Lung (tissue), 12 donors: ENCODE measurements around the gene CFAP100. TPM values are rescaled to one million over a fixed set of nuclear protein-coding genes. Genes with fewer than 3 reads are reported as not detected.

Experiments used
- ATAC-seq: fragments of 200-7000 bp; cut with Tn5 transposase; one replicate; pipeline ENCODE4 v1.9.1; 2020; ENCODE audit warnings: moderate number of reproducible peaks; ENCODE audit not compliant: insufficient read depth, low FRiP score
- DNase-seq, 3 donors: peaks; one replicate each; pipeline ENCODE4 v3.0.0-alpha.2; 2013 to 2017
- H3K27ac ChIP-seq, 2 donors: one replicate each; pipeline ENCODE4 v1.5.1; 2013; ENCODE audit warnings: mild to moderate bottlenecking in 2 of 2, moderate library complexity in 2 of 2, control low read depth in 1 of 2, inconsistent platforms in 1 of 2, low read depth in 1 of 2, low read length in 1 of 2
- H3K27me3 ChIP-seq, 3 donors: one replicate each; pipeline ENCODE4 v1.5.1; 2013; ENCODE audit warnings: low read length in 2 of 3; ENCODE audit not compliant: control insufficient read depth in 3 of 3, insufficient read depth in 3 of 3
- H3K36me3 ChIP-seq, 4 donors: one replicate each; pipeline ENCODE4 v1.5.1; 2013; ENCODE audit warnings: low read length in 4 of 4, mild to moderate bottlenecking in 1 of 4, moderate library complexity in 1 of 4; ENCODE audit not compliant: control insufficient read depth in 4 of 4, insufficient read depth in 4 of 4
- H3K4me1 ChIP-seq, 5 donors: one replicate each; pipeline ENCODE4 v1.5.1; 2013; ENCODE audit warnings: low read length in 5 of 5, mild to moderate bottlenecking in 2 of 5, moderate library complexity in 1 of 5; ENCODE audit not compliant: control insufficient read depth in 5 of 5, insufficient read depth in 5 of 5
- H3K4me3 ChIP-seq: one replicate; pipeline ENCODE4 v1.5.1; 2013; ENCODE audit warnings: mild to moderate bottlenecking, control low read depth, moderate library complexity
- H3K9ac ChIP-seq, 2 donors: one replicate each; pipeline ENCODE4 v1.5.1; 2013; ENCODE audit warnings: low read length in 2 of 2, control low read depth in 1 of 2; ENCODE audit not compliant: insufficient read depth in 1 of 2
- H3K9me3 ChIP-seq, 4 donors: one replicate each; pipeline ENCODE4 v1.5.1; 2013; ENCODE audit warnings: low read length in 3 of 4, mild to moderate bottlenecking in 1 of 4, moderate library complexity in 1 of 4; ENCODE audit not compliant: control insufficient read depth in 4 of 4, insufficient read depth in 3 of 4
- WGBS, 2 donors: extraction: QIAGEN DNeasy Blood & Tissue Kit; methylation state at CpG; one replicate each; pipeline ENCODE4 v1.1.7; 2013; 5-methylcytosine and 5-hydroxymethylcytosine counted together
- polyA plus RNA-seq, 2 donors: library from polyadenylated mRNA; stranded (reverse); fragments of 200-250 nt; gene quantifications; one replicate each; pipeline ENCODE4 v1.2.1, GENCODE V29; 2013
- total RNA-seq, 2 donors: library from RNA; depleted of rRNA in 1 of 2; stranded (reverse); fragments of >200 nt in 1 of 2; gene quantifications; one replicate each; pipeline ENCODE4 v1.2.1, GENCODE V29; 2014 to 2021
- TF ChIP-seq, protein P1 (sequence below): IDR thresholded peaks from 2 replicates; pipeline ENCODE4 v1.5.1; 2012; ENCODE audit warnings: mild to moderate bottlenecking; ENCODE audit errors: control extremely low read depth, extremely low read depth
- donor health status: control.
- donor health status: control.
- donor health status: Bipolar disorder and iron deficiency.
- donor health status: healthy.
- donor health status: DM: yes; HTN: yes; CAD: no.

CFAP100 gene
- total and polyA plus RNA-seq, 4 donors, result 7.7 to 31.9 (median 11.5) TPM

DNA sequence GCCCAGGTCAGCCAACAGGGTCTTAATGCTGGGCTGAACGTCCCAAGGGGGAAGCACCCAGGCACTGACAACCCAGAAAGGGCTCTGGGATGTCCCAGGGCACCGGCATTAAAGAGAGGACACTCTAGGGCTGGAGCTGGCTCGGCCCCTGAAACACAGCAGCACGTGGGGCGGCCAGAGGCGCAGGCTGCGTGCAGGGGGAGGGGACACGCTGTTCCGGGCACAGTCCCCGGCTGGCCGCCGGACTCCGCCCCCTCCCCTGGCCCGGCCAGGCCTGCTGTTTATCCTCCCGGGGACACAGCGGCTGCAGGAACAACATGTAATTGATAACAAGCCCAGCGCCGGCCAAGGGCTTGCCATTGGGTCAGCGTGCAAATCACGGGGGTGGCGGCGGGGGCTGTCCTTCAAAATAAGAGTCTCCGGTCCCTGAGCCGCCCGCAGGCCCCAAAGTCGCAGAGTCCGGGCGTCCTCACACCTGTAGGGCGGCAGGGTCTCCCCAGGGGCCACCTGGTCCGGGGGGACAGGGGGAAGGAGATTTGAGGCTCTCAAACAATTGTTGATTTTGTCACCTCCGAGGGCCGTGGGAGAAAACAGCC is 38.8 kb upstream of the CFAP100 start:
- peak overlapping the region; percentile 94 to 99 for H3K27ac ChIP-seq
- H3K9ac ChIP-seq, result peak overlapping the region in 1 of 2 donors; percentile 78
- WGBS, 2 donors, result 3 to 4% methylated on average over 32 of the region's 32 CpGs
- H3K36me3 ChIP-seq, result peaks cover 0 to 19% (median 4%) of the 10 kb centered on the region in 4 donors
- peaks cover 0 to 32% (median 6%) of the 10 kb centered on the region in 5 donors for H3K4me1 ChIP-seq
- H3K4me3 ChIP-seq, result peak overlapping the region; percentile 80
- peaks cover 0 to 6% (median 0%) of the 10 kb centered on the region in 3 donors for H3K27me3 ChIP-seq
- DNase-seq (peak; percentile 97 to 98 (median 97)), ATAC-seq (peak; percentile 71)
- TF ChIP-seq, protein P1, sequence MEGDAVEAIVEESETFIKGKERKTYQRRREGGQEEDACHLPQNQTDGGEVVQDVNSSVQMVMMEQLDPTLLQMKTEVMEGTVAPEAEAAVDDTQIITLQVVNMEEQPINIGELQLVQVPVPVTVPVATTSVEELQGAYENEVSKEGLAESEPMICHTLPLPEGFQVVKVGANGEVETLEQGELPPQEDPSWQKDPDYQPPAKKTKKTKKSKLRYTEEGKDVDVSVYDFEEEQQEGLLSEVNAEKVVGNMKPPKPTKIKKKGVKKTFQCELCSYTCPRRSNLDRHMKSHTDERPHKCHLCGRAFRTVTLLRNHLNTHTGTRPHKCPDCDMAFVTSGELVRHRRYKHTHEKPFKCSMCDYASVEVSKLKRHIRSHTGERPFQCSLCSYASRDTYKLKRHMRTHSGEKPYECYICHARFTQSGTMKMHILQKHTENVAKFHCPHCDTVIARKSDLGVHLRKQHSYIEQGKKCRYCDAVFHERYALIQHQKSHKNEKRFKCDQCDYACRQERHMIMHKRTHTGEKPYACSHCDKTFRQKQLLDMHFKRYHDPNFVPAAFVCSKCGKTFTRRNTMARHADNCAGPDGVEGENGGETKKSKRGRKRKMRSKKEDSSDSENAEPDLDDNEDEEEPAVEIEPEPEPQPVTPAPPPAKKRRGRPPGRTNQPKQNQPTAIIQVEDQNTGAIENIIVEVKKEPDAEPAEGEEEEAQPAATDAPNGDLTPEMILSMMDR, result no peak
- peaks cover 0 to 3% (median 0%) of the 10 kb centered on the region in 4 donors for H3K9me3 ChIP-seq

DNA sequence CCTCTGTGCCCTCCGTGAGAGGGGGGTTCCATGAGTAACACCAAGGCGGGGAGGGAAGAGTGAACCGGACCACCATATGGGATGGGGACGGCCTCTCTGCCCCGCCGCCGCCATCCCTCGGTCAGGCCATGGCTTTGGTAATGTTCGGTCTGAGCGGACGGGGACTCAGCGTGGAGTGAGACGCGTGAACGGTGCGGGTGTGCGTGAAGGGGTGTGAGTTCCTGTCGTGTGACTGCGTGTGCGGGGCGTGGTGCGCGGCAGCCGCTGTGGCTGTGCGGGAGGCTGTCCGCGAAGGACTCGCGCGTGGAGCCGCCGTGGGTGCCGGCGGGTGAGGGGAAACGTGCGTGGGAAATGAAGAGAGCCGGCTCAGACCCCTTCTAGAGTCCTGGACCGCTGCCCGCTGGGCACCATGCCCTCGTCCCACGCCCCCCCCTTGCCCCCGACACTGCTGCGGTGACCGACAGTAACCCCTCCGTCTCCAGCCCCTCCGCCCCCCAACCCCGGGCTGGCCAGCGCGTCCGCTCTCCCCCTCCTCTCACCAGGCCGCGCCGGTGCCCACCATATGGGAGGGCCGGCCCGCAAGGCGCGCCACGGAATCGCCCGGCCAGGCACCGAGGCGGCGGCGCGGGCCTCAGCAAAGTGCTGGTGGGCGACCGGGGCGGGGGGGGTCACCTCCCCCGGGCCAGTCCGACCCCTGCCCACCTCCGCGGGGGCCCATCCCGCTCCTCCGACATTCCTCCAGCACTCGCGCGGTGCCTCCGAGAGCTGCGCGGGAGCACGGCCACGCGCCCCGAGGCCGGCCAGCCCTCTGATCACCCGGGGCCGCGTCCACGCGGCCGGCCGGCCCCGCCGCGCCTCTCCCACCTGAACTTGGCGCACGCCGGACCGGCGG is 38.1 kb upstream of the CFAP100 start:
- ATAC-seq (no peak), DNase-seq (peak; percentile 45 to 59 (median 47))
- Histone ChIP-seq H3K4me3 (peak overlapping the region; percentile 80), H3K9ac (peak overlapping the region in 1 of 2 donors; percentile 62), H3K36me3 (peaks cover 0 to 12% (median 0%) of the 10 kb centered on the region in 4 donors), H3K9me3 (peaks cover 0 to 3% (median 0%) of the 10 kb centered on the region in 4 donors), H3K27me3 (peaks cover 0 to 6% (median 0%) of the 10 kb centered on the region in 3 donors), H3K27ac (peak overlapping the region; percentile 94 to 99), H3K4me1 (peaks cover 0 to 32% (median 6%) of the 10 kb centered on the region in 5 donors)
- TF ChIP-seq, protein P1, result no peak
- WGBS, 2 donors, result 1% methylated on average over 56 to 100 of the region's 100 CpGs

DNA sequence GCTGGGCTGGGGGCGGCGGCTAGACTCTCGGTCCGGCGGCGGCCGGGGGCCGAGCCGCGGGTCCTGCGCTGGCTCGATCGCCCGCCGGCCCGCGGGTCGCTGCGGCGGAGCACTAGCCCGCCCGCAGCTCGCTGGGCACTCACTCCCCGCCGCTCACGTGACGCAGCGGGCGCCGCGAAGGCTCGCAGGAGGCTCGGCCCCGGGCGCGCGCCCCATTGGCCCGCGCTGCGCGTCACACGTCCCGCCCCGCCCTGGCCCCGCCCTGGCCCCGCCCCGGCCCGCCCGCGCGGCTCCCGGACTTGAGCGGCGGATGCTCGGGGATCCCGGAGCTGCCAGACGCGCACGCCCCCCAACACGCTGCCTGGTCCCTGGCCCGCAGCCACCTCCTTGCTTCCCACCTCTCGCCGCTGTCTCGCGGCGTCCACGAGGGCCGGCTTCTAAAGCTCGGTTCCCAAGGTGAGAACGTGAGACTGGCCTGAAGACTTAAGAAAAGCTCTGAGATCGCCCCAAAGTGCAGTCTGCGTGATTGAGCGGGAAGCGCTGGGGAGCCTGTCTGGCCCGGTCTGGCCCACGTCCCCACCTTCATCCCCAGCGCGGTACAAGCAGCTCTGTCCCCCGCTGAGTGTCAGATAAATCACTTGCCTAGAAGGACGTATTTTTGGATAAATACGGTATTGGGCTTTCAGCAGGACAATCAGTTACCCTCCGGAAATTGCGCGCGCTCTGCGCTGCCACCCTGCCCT is 37.2 kb upstream of the CFAP100 start, which contains the start of gene KLF15:
Gene KLF15, minus strand, starts transcription at position 114 of the 743 bp plus-strand sequence. CDS start 4,486 bp downstream, outside the sequence.
- peaks cover 0 to 4% (median 0%) of the 10 kb centered on the region in 4 donors for H3K36me3 ChIP-seq
- WGBS, 2 donors, result 0 to 1% methylated on average over 27 to 86 of the region's 86 CpGs
- H3K27ac ChIP-seq, result peak within 1 kb of the TSS; percentile 94 to 99
- H3K9me3 ChIP-seq, result peaks cover 0 to 3% (median 0%) of the 10 kb centered on the region in 4 donors
- ATAC-seq (peak; percentile 78), DNase-seq (peak; percentile 91 to 94 (median 93))
- peaks cover 0 to 6% (median 0%) of the 10 kb centered on the region in 3 donors for H3K27me3 ChIP-seq
- H3K9ac ChIP-seq, result peak within 1 kb of the TSS in 1 of 2 donors; percentile 62
- TF ChIP-seq, protein P1, result no peak
- peak within 1 kb of the TSS; percentile 80 for H3K4me3 ChIP-seq
- H3K4me1 ChIP-seq, result peaks cover 0 to 32% (median 6%) of the 10 kb centered on the region in 5 donors
